Stimulated activated CD8-positive, alpha-beta memory T cell treated with anti-CD3 and anti-CD28 coated beads, Interleukin-4, amount 100 ng/mL, for 4 hours (primary cell): ENCODE results near the gene RNF227.
"Not testable (repeated sequence)": the region's sequence is repeated elsewhere in the genome, so short reads cannot be mapped to it uniquely, and the experiment has no call there.

Source experiments
- DNase-seq, 2 donors: peaks; one replicate each; pipeline ENCODE4 v3.0.0-alpha.2; 2020; ENCODE audit warnings: low read depth in 2 of 2, low spot score in 1 of 2

RNF227 gene

DNA sequence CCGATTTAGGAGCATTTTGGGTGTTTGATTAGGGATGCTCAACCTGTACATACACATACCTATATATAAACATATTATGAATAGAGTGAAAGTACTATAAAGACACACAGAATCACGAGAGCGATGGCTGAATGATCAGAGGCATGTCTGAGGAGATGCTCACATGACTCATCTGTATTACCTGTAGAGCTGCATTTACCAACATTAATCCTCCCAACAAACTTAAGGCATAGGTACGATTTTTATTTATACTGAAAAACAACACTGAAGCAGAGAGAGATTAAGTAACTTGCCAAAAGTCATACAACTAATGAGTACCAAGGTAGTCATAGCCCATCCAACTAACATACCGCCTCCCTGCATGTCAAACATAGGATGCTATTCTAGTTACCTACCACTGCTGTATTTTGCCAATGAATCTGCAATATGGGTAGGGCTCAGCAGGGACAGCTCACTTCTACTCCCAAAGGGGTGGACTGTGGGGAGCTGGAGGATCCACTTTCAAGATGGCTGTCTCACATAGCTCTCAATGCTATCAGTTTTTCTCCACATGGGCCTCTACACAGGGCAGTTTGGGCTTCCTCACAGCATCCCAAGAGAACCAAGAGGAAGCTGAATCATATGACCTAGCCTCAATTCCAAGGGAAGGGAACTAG is 51.0 kb downstream of the RNF227 start:
- no peak for DNase-seq

DNA sequence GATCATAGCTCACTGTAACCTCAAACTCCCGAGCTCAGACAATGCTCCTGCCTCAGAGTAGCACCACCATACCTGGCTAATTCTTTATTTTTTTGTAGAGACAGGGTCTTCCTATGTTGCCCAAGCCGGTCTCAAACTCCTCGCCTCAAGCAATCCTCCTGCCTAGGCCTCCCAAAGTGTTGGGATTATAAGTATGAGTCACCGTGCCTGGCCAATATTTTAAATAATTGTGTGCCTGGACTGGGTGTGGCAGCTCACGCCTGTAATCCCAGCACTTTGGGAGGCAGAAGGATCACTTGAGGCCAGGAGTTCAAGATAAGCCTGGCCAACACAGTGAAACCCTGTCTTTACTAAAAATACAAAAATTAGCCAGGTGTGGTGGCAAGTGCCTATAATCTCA is 51.7 kb downstream of the RNF227 start:
- DNase-seq: not testable (repeated sequence)
